GM21576 (cell line): Measurements from ENCODE around the gene CD63.

ENCODE experiments used
- ATAC-seq: cut with Tn5 transposase; IDR thresholded peaks from one replicate; pipeline ENCODE4 v1.9.1; 2021; ENCODE audit warnings: mild to moderate bottlenecking, moderate library complexity; ENCODE audit not compliant: unreplicated experiment

Gene CD63

GRCh38 chr12:55723516-55724225 lies 5.1 kb downstream of the CD63 start:
- no peak for ATAC-seq

- ATAC-seq: no peak
Observed at GRCh38 chr12:55722948-55723347, 5.9 kb downstream of the CD63 start.

GRCh38 chr12:55721601-55722213 lies 7.1 kb downstream of the CD63 start:
- ATAC-seq: no peak

GRCh38 chr12:55720894-55721444 lies 7.8 kb downstream of the CD63 start:
- no peak for ATAC-seq

- no peak for ATAC-seq
Observed at GRCh38 chr12:55720071-55720564, 8.7 kb downstream of the CD63 start, which contains the start of gene RDH5. Gene RDH5, plus strand, starts transcription at chr12:55720393. Its CDS starts 792 bp downstream, at chr12:55721185.

- no peak for ATAC-seq
Observed at GRCh38 chr12:55719371-55719770, 9.4 kb downstream of the CD63 start.

- ATAC-seq: no peak
Observed at GRCh38 chr12:55718624-55719275, 10.1 kb downstream of the CD63 start.

GRCh38 chr12:55718015-55718414 lies 10.8 kb downstream of the CD63 start:
- no peak for ATAC-seq

- no peak for ATAC-seq
Observed at GRCh38 chr12:55717011-55718007, 11.5 kb downstream of the CD63 start.

GRCh38 chr12:55716582-55716957 lies 12.2 kb downstream of the CD63 start:
- no peak for ATAC-seq

- peak; percentile 87 for ATAC-seq
Observed at GRCh38 chr12:55715833-55716581, 12.8 kb downstream of the CD63 start, which contains the start of gene BLOC1S1. Gene BLOC1S1, plus strand, starts transcription at chr12:55716046. Its CDS starts 6 bp downstream, at chr12:55716052.

- no peak for ATAC-seq
Observed at GRCh38 chr12:55715169-55715764, 13.5 kb downstream of the CD63 start.

GRCh38 chr12:55713721-55714120 lies 15.1 kb downstream of the CD63 start:
- no peak for ATAC-seq

- ATAC-seq: no peak
Observed at GRCh38 chr12:55712700-55713415, 16.0 kb downstream of the CD63 start.

GRCh38 chr12:55711786-55712553 lies 16.8 kb downstream of the CD63 start:
- ATAC-seq: no peak

- no peak for ATAC-seq
Observed at GRCh38 chr12:55708695-55709233, 20.0 kb downstream of the CD63 start.
